Left renal pelvis (tissue), 4 donors: Measurements from ENCODE around the gene ARHGAP29. TPM values are rescaled to one million over a fixed set of nuclear protein-coding genes. Genes with fewer than 3 reads are reported as not detected.

Experiments used
- DNase-seq, 4 donors: peaks; one replicate each; pipeline ENCODE4 v3.0.0-alpha.2; 2013; ENCODE audit warnings: low read depth in 4 of 4, low spot score in 3 of 4
- polyA plus RNA-seq, 4 donors: library from polyadenylated mRNA; unstranded; fragments of 120-200 nt; gene quantifications; one replicate each; pipeline ENCODE4 v1.2.1, GENCODE V29; 2013; ENCODE audit not compliant: insufficient read length in 4 of 4

ARHGAP29 gene
- polyA plus RNA-seq, 4 donors: 21.5 to 93.0 (median 77.7) TPM

DNA sequence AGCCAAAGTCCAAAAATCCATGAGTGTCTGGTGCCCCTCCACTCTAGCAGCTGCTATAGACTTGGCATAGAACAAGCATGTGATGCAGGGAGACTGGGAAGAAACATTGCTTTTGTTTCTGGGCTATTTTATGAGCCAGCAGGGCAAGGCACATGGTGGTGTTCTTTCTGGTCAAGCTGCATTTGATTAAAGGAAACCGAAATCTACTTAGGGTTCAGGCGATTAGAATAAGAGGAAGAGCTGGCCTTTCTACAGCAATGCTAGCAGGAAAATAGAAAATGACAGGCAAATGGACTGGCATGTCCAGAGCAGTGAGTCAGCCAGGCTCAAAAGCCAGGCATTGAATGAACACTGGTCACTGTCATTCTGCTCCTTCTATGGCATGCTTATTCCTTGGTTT, 28.5 kb upstream of the ARHGAP29 start:
- DNase-seq: no peak

DNA sequence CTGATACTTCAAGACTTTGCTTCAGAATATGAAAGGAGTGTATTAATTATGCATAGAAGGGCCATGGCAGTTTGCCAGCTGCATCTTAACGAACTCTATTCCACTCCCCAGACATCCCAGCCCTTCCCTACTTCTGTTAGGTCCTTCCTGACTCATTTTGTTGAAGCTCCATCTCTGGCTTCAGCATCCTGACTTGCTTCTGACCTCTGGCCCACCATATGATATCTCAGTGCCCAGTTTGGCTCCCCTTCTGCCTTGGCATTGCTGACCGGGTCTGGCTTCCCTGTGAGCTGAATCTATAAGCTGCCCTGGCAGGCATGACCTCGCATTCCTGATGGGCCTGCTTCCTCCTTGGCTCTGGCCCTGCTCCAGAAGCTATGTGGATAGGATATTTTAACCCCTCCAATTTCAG, 27.6 kb upstream of the ARHGAP29 start:
- DNase-seq: no peak

DNA sequence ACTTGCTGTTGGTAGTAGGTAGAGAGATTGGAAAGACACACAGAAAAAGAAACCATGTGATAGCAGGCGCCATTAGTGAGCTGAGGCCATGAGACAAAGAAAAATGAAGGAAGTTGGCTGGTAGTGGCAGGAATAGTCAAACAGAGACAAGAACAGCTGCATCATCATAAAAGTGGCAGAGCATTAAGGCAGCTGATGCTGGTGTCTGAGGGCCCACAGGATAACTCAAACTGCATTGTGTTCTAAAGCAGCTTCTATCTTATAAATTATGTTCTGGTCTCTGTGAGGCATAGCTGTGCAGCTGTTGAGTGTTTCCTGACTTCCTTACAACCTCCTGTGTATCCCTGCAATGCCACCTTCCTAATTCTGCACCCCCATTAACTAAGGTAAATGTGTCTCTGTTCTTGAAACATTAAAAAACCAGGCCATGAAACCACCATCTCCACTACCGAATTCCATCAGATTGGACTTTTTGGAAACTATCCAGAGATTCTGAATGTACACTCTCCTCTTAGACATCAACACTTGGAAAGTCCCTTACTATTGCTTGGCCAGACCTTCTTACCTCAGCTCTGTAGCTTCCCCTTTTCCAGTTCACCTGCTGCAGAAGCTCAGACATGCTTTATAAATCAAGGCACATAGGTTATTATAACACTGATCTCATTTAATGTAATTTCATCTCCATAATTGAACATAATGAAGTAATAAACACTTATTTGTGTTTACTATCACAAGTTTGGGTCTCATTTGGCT, 23.4 kb upstream of the ARHGAP29 start:
- DNase-seq: no peak

DNA sequence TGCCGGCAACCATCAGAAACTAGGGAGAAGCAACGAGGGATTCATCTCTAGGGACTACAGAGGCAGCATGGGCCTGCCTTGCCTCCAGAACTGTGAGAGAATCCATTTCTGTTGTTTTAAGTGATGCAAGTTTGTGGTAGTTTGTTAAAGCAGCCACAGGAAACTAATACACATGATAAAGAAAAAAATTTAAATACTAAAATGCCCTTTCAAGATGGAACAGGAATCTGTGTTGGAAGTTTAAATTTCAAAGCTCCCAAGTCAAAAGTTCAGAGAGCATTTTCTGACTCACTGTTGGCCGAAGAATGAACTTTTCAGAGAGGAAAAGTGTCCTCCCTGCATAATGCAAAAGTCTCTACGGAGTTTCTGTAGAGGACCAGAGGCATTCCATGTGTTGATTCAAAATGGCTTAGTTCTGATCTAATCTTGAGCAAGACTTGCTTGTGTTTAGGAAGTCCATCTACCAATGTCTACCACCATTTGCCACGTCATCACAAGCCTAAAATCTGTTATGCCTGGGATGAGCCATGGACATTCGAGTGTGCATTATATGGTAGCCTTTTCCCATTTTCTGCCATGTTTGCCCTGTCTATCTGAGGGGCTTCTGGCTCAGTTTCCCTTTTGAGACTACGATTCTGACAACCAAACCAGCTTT, 22.4 kb upstream of the ARHGAP29 start:
- DNase-seq: no peak

DNA sequence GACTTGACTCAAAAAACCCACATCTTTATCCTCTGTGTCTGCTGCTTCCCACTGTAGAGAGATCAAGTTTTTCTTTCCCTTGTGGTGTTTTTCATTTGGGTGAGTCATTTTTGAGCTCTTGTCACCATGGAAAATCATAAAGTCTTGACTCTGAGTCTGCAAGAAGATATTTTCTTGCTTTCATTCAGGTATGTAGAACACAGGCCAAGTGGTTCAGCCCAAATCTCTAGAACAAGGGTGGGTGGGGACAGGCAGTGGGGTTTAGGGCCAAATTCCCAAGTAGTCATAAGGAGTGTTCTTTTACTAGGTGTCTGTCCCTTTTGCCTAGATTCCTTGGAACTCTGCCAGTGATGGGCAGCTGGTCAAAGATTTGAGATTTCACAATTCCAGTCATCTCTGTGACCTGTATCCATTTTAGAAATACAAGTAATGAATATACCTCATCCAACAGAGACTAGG, 21.5 kb upstream of the ARHGAP29 start:
- no peak for DNase-seq

DNA sequence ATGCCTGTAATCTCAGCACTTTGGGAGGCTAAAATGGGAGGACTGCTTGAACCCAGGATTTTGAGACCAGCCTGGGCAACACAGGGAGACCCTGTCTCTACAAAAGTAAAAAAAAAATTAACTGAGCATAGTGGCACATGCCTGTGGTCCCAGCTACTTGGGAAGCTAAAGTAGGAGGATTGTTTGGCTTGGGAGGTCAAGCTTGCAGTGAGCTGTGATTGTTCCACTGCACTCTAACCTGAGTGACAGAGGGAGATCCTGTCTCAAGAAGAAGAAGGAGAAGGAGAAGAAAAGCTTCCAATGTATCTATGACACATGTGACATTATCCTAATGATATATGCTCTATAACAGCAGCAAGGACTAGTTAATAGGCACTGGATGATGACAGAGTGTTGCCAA, 20.1 kb upstream of the ARHGAP29 start:
- DNase-seq: no peak

DNA sequence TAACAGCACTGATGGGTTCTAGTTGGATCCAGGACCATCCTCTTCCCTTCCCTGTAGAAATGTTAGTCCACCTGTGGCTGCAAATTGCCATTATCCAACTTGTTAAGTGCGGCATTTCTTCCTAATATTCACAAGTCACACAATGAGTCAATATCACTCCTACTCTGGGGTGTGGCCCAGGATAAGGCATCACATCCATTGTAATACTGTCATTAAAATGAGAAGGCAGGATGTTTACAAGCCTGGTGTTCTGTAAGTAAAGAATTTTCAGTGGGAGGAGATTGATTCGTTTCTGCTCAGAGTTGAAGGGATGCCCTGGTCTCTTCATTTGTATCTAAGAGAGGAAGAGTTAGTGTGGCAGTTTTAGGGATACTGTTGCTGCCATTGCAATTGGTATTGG, 18.1 kb upstream of the ARHGAP29 start:
- no peak for DNase-seq

DNA sequence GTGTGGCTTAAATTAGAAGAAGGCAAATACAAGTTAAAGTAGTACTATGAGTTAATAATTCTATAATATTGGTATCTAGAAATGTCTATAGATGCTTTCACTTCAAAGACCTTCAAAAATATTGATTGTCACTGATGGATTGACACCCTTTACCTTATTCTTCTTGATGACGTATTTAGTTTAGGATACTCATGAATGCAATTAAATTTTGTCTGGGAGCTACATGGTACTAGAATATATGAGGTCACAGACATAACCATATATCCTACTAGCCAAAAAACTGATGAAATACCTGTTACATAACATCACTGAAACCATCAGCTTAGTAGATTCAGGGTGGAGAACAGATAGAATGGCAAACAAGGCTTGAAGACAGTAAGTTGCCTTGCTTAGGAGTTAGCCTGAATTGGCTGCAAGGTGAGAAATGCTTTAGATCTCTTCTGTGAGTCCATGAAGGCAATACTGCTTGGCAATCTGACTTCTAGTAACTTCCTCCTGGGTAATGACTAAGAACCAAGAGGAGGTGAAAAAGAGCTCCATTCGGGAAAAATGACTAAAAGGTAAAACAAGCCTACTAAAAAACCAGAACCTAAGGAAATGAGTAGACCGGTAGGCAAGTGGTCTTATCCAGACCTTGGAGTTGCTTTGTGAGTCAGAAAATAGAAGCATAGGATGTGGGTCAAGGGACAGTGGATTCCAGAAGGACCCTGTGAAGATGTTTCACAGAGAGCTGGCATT, 16.9 kb upstream of the ARHGAP29 start:
- DNase-seq: no peak

DNA sequence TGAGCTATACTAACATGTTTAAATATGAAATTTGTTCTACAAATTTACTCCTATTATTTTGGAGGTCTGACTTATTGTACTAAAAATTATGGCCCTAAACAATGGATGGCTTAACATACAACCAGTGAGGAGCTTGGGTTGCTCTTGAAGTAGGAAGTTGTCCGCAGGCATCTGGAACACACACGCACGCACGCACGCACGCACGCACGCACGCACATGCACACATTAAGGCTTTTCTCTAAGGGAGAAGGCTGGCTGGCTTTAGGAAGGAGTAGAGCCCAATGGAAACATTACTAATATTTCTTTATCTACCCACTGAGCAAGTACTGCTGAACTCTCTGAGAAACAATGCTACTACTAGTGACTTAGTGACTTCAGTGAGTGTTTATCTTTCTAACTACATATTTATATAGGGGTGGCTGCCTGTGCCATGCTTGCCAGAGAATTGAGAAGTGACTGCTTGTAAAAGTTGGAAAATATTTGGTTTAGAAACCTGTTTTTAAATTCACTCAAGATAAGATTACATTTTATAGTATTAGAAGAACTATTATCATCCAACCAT, 16.2 kb upstream of the ARHGAP29 start:
- DNase-seq: no peak

DNA sequence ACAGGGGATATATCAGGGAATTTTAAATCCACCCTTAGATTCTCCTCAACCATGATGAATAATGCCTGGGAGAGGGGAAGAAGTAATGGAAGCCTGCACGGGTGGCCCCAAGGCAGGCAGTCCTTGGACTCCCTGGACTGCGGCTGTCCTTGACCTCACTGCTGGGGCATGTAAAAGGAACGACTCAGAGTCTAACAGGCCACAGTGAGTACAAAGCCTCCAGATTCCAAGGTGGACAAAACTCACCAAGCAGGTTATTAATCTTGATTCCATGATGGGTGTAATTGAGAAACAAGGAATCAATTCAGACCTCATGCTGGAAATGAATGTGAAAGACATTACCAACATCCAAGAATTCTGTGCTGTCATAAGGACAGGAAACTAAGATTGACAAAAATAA, 13.0 kb upstream of the ARHGAP29 start:
- DNase-seq: no peak

DNA sequence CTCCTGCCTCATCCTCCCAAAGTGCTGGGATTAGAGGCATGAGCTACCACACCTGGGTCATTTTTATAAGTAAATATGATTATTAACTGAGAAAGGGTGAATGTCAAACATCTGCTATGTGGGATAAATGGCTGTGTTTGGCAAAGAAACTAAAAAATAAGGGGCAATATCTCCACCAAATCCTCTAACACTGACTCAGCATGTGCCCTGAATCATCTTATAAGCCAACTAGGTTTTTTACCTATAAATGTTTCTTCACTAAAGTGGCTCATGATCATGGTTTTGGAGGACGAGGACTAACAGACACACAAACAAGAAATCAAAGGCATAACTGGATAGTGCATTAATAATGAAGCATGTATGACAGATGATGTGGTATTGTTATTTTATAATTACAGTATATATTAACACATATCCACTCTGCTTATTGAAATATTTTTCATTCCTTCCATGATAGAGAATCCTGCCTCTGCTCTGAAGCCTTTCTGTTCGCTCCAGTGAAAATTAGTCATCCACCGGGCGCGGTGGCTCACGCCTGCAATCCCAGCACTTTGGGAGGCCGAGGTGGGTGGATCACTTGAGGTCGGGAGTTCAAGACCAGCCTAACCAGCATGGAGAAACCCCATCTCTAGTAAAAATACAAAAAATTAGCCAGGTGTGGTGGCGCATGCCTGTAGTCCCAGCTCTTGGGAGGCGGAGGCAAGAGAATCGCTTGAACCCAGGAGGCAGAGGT, 11.7 kb upstream of the ARHGAP29 start:
- no peak for DNase-seq

DNA sequence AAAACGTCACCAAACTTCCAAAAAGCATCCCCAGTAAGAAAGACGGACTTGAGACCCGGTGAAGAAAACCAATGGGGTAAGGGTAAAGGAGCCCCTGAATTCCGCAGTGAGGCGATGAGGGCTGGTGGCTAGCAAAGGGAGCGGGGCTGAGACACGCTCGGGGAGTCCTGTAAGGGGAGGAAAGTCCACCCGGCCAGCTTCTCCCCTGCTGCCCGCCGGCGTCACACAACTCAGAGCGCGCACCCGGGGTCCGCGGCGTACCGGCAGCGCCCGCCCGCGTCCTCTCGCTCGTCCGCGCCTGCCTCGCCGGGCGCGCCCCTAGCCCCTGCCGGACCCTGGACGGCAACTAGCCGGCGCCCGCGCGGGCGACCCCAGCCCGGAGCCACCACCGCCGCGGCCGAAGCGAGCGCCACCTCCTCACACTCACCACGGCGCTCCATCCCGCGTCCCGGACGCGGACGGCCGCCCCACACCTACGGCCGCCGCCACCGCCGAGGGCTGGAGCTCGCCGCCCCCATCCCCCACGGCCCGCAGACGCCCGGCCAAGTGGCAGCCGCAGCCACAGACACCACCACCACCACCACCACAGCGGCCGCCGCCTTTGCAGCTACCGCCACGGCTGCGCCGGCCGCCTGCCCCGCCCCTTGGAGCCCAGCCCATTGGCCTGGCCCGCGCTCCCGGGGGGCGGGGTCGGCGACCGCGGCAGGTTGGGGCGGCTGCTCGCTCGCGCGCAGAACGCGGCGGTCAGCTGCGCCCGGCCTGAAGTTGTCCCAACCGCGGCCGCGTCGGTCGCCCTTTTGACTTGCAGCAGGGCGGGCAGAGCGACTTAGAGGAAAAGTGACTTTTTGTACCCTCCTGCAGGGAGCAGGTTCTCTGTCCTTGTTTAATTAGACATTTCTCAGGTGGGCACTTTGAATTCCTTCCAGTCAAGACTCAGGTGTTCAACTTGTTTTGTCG, 10.0 kb upstream of the ARHGAP29 start:
- peak in 1 of 4 donors; percentile 50 for DNase-seq

DNA sequence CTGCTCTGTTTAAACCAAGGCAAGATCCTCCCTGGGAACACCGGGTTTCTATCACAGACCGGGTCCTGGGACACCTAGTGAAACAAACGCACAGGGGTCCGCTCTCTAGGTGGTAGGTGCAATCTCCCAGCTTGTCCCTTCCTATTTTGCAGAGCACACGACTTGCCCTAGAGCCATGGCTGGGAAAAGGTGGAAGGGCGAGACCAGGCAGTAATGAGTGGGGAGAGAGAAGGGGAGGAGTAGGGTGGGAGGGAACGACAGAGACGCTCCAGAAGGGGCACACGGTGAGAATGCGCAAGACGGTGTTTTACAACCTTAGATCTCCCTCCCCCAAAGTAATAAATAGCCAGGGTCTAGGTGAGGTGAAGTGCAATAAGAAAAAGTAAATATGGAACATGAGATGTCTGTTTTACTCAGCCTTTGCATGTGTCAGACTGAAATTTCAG, 9.3 kb upstream of the ARHGAP29 start:
- DNase-seq: no peak

DNA sequence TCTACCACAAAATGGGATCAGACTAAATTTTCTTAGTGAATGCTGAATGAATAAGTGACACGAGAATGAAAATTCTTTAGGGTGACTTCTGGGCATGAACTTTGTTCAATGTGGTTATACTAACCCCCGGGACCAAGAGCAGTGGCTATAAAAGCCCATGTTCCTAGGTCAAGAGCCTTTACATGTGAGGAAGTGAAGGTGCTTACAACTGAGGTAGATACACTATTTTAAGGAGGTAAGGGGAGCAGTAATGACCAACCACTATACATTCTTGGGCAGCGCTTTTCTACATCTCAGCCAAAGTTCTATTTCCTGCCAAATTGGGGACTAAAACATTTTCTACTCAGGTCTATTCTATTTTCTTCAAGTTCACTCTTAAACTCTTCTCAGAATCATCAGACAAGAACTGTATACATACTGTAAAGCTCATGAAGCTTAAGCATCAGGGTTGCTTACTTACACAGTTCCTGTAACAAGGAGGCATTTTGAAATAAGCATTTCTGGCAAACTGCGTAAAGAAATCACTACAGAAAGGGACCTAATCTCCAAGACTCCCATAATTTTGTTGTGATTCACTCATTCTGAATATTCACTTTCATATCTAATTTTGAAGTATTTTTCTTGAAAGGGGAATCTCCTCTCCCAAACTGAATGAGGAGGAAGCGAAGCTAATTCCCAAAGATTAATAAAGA, 8.5 kb upstream of the ARHGAP29 start:
- no peak for DNase-seq

DNA sequence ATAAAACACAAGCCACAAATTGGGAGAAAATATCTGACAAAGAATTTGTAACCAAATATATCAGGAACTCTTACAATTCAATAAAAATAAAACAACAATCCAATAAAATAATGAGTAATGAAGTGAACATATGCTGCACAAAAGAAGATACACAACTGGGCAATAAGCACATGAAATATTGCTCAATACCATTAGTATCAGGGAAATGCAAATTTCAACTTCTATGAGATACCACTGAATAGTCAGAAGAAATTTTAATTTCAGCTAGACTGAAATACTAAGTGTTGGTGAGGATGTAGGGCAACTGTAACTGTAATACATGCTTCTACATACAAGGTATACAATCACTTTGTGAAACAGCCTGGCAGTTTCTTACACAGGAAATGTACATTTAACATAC, 7.4 kb upstream of the ARHGAP29 start:
- no peak for DNase-seq

DNA sequence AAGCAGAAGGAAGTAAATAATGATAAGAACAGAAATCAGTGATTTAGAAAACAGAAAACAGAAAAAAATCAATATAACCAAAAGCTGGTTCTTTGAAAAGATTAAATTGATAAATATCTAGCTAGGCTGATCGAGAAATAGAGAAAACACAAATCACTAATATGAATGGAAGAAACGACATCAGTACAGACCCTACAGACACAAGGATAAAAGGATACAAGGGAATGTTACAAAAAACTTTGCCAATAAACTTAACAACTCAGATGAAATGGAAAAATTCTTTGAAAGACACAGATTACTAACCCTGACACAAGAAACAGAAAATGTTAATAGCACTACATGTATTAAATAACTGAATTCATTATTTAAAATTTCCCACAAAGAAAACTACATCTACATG, 6.3 kb upstream of the ARHGAP29 start:
- DNase-seq: no peak

DNA sequence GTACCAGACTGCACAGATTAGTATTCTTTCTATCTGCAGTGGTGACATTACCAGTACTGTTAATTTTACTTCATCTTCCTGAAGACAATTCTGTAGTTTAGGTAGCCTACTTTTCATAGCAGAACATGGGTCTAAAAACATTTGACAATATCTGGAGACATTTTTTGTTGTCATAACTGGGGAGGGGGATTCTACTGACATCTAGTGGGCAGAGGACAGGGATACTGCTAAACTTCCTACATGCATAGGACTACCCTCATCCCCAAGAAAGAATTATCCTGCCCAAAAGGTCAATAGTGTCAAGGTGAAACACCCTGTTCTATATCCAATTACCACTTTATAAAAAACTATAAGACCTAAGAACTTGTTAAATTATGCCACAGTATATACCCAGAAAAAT, 3.4 kb upstream of the ARHGAP29 start:
- no peak for DNase-seq

DNA sequence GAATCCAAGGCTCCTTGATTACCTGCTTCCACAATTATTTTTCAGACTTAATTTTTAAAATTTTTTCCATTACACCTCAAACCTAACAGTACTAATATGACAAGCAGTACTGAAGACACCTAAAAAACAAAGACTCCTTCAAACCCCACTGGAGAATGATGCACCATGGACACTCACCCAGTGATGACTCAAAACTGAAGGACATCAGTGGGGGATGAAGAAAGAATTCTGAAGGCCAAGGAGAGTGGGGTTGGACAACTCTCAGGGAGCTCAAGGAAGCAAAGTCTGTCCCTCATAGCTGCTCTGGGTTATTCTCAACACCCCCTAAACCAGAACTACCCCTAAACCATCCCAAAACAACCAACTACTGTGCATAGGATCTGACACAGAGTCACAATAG, 2.4 kb upstream of the ARHGAP29 start:
- DNase-seq: no peak

DNA sequence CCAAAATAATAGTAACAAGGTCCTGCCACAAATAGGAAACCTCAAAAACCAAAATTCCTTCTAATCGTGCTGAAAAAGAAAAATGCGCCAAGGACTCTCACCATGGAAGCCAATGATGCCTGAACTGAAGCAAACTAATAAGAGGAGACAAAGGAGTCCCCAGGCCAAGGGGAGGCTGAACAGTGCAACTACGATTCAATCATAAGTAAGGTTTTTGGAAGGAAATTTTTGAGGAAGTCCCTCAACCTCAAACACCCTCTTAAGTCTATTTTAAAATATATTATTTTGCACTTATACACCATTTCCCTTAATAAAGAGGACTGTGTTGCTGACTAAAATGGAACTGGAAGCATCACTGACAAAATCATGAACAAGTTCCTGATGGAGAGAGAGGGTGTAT, 1.7 kb upstream of the ARHGAP29 start:
- DNase-seq: no peak
